Measurements from ENCODE around the gene EEF1A2.
"Not testable (repeated sequence)": the region's sequence is repeated elsewhere in the genome, so short reads cannot be mapped to it uniquely, and the experiment has no call there.

Gene EEF1A2

GRCh38 chr20:63492982-63493381, 5.9 kb downstream of the EEF1A2 start:
- Histone ChIP-seq H3K4me3 (no peak overlapping the region), H3K27ac (no peak overlapping the region)

- H3K4me3 ChIP-seq = no peak overlapping the region
- H3K27ac ChIP-seq = no peak overlapping the region
Measured at GRCh38 chr20:63492518-63492917, 6.4 kb downstream of the EEF1A2 start.

DNA sequence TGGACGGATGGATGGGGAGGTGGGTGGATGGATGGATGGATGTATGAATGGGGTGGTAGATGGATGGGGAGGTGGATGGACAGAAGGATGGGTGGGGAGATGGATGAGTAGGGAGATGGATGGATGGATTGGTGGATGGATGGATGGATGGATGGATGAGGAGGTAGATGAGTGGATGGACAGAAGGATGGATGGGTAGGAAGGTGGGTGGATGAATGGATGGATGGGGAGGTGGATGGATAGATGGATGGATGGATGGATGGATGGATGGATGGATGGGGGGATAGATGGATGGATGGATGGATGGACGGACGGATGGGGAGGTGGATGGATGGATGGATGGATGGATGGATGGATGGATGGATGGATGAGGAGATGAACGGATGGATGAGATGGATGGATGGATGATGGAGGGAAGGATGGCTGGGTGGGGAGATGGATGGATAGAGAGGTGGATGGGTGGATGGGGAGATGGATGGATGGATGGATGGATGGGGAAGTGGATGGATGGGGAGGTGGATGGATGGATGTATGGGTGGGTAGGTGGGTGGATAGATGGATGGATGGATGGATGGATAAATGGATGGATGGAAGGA, 7.2 kb downstream of the EEF1A2 start:
- Histone ChIP-seq H3K27ac (no peak overlapping the region), H3K4me3 (no peak overlapping the region)

DNA sequence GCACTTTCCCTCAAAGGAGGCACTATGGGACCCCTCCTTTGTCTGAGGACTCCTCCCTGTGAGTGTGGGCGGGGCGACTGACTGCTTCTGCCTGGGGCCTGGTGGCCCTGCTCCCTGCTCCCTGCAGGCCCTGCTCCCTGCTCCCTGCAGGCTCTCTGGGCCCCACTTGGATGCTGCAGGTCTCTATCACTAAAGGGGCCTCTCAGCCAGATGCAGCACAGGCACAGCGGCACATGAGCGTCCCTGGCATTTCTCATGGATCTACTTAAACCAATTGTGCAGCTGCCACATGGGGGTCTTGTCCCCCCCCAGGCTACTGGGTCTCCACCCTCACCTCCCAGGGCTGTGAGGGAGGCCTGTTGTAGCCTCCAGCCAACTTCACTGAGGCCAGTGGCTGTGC, 7.8 kb downstream of the EEF1A2 start:
- H3K27ac ChIP-seq = no peak overlapping the region

GRCh38 chr20:63490416-63490815, 8.5 kb downstream of the EEF1A2 start:
- H3K4me3 ChIP-seq = no peak overlapping the region
- H3K27ac ChIP-seq = no peak overlapping the region

More for the DNA sequence above, 7.8 kb downstream of the EEF1A2 start:
- H3K4me3 ChIP-seq = no peak overlapping the region

DNA sequence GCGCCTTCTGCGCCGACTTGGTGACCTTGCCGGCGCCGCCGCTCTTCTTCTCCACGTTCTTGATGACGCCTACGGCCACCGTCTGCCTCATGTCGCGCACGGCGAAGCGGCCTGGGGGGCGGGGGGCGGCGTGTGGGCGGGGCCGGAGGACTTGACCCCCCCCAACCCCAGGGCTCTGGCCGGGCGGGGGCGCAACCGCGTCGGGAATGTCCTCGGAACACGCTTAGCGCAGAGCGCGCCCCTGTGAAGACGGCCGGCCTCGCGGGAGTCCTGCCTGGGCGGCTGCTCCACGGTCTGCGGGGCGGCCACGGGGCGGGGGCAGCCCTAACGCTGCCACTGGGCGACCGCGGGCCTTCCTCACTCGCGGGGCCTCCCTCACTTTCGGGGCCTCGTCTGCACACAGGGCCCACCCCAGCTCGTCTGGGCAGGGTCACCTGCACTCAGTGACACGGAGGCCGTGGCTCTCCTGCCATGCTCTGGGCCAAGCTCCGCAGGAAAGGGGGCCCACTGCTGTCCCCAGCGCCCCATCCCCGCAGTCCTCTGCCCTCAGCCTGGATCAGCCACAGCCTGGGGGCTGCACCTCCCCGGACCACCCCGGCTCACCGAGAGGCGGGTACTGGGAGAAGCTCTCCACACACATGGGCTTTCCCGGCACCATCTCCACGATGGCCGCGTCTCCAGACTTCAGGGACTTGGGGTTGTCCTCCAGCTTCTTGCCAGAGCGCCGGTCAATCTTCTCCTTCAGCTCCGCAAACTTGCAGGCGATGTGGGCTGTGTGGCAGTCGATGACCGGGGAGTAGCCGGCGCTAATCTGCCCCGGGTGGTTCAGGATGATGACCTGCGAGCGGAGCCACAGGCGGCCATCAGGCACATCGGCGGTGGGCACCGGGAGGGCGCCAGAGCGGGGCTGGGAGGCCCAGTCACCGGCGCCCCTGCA, 10.3 kb downstream of the EEF1A2 start:
- H3K27ac ChIP-seq = no peak overlapping the region
- no peak overlapping the region for H3K4me3 ChIP-seq

DNA sequence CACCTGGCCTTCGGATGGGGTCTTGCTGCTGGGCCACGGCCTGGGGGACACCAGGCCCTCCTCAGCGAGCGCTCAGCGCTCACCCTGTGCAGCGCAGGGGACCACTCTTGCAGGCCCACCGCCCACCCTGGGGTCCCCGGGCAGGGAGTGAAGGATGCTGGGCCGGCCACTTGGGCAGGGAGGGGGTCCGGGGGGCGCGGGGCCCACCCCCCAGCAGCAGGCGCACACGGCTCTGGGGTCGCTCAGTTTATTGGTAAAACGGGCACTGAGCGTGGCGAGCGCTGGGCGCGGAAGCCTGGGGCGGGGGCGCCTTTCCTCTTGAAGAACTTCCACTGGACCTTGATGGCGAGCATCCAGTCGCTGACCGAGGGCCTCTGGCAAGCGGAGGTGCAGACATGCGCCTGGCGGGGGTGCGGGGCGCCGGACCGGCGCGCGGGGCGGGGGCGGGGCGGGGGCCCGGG, 11.1 kb downstream of the EEF1A2 start:
- Histone ChIP-seq H3K4me3 (no peak overlapping the region), H3K27ac (no peak overlapping the region)

DNA sequence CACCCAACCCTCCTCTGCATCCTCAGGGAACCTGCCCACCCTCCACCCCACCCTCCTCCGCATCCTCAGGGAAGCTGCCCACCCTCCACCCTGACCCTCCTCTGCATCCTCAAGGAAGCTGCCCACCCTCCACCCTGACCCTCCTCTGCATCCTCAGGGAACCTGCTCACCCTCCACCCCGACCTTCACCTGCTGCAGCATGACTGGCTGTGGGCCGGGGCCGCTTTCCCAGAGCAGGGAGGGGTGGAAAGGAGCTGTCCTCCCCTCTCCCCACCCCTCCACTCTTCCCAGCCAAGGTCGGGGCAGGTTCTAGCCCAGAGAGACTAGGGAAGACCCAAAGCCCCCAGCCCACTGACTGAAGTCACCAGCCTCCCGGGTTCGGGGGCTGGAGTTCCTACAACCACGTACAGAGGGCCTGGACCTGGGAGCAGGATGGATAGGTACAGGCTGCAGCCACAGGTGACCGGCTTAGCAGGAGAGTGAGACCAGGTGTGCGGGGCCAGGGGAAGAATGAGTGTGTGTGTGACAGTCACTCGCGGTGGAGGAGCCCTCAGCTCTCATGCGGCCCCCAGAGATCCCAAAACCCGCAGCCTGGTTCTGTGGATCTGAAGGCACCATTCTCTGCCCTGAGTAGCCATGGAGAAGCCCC, 11.6 kb downstream of the EEF1A2 start:
- no peak overlapping the region for H3K4me3 ChIP-seq
- no peak overlapping the region for H3K27ac ChIP-seq

GRCh38 chr20:63486300-63486855, 12.5 kb downstream of the EEF1A2 start:
- Histone ChIP-seq H3K27ac (no peak overlapping the region), H3K4me3 (no peak overlapping the region)

DNA sequence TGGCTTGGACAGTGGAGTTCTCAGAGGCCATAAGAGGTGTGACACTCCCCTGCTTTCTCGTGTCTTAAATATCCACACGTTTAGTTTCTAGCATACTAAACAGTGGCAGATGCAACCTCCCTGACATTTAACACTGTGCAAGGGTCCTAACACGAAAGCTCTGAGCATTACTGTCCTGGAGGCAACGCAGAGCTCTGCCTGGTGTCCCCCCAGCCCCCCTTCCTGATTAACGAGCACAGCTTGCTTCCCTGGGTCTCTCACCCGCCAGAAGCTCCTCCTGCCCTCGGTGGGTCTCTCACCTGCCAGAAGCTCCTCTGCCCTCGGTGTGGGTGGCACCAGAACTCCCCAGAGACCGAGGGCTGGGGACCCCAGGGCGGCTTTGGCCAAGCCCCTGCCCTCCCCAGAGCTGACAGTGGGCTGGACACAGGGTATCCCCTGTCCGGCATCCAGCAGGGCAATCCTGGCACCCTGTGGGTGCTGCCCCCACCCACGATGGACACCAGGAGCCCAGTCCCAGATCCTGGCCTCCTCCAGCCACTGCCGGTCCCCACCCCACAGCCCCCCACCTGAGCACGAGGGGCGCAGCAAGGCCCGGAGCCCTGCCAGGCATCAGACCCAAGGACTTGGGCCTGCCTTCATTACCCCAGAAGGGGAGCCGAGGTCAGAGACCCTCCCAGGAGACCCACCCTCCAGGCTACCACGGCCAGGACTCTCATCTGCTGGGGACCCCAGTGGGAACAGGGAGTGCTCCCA, 14.1 kb downstream of the EEF1A2 start:
- Histone ChIP-seq H3K4me3 (no peak overlapping the region), H3K27ac (no peak overlapping the region)

- no peak overlapping the region for H3K27ac ChIP-seq
- no peak overlapping the region for H3K4me3 ChIP-seq
Measured at GRCh38 chr20:63484236-63484635, 14.6 kb downstream of the EEF1A2 start.

GRCh38 chr20:63483834-63484233, 15.0 kb downstream of the EEF1A2 start:
- no peak overlapping the region for H3K27ac ChIP-seq
- H3K4me3 ChIP-seq = no peak overlapping the region

- Histone ChIP-seq H3K4me3 (no peak overlapping the region), H3K27ac (no peak overlapping the region)
Measured at GRCh38 chr20:63482021-63482587, 16.8 kb downstream of the EEF1A2 start.

GRCh38 chr20:63481503-63481902, 17.4 kb downstream of the EEF1A2 start:
- H3K4me3 ChIP-seq = no peak overlapping the region
- H3K27ac ChIP-seq = no peak overlapping the region

DNA sequence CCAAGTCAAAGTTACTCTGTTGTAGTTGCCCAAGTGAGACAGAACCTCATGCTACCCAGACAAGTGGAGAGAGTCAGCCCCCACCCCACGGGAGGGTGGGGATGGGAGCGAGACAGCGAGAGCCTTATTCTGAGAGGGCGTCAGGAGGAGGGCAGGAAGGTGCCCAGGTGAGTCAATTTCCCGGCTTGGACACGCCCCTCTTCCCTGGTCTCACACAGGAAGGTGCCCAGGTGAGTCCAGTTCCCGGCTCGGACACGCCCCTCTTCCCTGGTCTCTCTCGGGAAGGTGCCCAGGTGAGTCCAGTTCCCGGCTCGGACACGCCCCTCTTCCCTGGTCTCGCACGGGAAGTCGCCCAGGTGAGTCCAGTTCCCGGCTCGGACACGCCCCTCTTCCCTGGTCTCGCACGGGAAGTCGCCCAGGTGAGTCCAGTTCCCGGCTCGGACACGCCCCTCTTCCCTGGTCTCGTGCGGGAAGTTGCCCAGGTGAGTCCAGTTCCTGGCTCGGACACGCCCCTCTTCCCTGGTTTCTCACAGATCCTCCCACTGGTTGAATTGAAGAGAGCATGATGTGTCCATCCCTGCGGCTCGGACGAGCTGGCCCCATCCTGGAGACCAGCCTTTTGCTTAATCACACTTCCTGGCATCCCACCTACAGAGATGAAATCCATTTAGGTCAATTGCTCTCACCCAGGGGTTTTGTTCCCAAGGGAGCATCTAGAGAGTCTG, 19.0 kb downstream of the EEF1A2 start:
- H3K27ac ChIP-seq, H3K4me3 ChIP-seq: not testable (repeated sequence)

DNA sequence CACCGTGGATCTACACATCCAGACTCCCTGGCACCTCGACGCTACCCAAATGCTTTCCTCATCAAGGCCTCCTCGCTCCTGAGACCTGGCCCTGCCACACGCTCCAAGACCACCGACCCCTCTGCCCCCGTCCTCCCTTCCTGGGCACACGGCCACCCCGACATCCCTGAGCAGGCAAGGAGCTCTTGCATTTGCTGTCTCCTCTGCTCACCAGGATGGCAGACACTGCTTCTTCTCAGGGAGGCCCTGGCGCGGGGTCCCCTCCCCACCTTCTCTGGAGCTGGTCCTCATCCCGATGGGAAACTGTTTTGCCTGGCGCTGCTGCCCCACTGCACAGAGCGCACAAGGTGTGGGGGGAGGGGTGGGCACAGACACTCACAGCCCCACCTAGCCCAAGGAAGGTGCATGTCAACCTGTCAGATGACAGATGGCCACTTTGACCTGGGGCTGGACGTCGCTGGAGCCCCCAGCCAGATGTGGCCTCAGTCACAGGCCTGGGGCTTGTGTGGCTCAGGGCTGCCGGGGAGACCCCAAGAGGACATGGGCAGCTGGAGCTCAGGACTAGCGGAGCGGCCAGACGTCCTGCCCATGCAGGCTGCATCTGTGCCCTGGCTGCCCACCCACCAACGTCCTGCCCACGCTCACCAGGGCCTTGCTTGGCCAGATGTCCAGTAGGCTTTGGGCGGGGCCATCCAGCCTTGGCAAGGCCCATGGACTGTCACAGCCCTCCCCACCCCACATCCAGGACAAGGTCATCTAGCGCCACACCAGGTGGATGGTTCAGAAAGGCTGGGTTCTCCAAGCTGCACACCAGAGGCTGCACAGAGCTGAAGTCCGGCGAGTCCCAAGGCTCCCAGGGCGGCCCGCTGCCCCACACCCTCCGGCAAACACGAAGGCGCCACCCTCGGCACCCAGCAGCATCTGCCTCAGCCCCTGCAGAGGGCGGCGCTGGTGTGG, 20.3 kb downstream of the EEF1A2 start:
- H3K27ac ChIP-seq = no peak overlapping the region
- no peak overlapping the region for H3K4me3 ChIP-seq

DNA sequence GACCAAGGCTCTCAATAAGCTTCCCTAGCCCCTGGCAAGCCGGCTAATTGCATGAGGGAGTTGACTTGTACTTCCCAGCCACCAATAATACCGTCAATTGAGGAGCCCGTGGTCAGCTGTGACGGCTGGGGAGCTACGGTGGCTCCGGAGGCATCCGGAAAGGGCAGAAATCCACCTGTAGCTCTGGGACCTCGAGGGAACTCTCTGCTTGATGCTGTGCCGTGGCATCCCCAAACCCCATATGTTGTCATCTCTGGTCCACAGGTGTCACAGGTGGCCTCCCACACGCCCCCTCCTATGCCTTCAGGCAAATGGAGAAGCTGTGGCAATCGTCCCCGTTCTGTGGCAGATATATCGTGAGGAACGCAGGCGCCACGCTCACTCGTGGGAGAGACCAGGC, 20.9 kb downstream of the EEF1A2 start:
- H3K27ac ChIP-seq = no peak overlapping the region
- no peak overlapping the region for H3K4me3 ChIP-seq

All from skin epidermis (tissue), 12 donors.